NCI-H2196 (cell line): ENCODE results near the gene RELN.
"Not testable (repeated sequence)": the region's sequence is repeated elsewhere in the genome, so short reads cannot be mapped to it uniquely, and the experiment has no call there.

Experiments used
- DNase-seq: peaks from one replicate; lab custom pipeline; 2025; ENCODE audit not compliant: unreplicated experiment; lab: John Stamatoyannopoulos, UW

The RELN gene

GRCh38 chr7:103795107-103795506, 194.4 kb downstream of the RELN start:
- DNase-seq = no peak

GRCh38 chr7:103794424-103794823, 195.0 kb downstream of the RELN start:
- no peak for DNase-seq

GRCh38 chr7:103793614-103794013, 195.8 kb downstream of the RELN start:
- no peak for DNase-seq

GRCh38 chr7:103791894-103792293, 197.6 kb downstream of the RELN start:
- DNase-seq = no peak

GRCh38 chr7:103787041-103787440, 202.4 kb downstream of the RELN start:
- not testable (repeated sequence) for DNase-seq

GRCh38 chr7:103784646-103785286, 204.7 kb downstream of the RELN start:
- no peak for DNase-seq

GRCh38 chr7:103781409-103781808, 208.0 kb downstream of the RELN start:
- DNase-seq = no peak

- DNase-seq = not testable (repeated sequence)
Observed at GRCh38 chr7:103780561-103780960, 208.9 kb downstream of the RELN start.

GRCh38 chr7:103777440-103777839, 212.0 kb downstream of the RELN start:
- DNase-seq = no peak

GRCh38 chr7:103773726-103774125, 215.7 kb downstream of the RELN start:
- no peak for DNase-seq

- DNase-seq = no peak
Observed at GRCh38 chr7:103772171-103772773, 217.2 kb downstream of the RELN start.

GRCh38 chr7:103771294-103771693, 218.2 kb downstream of the RELN start:
- no peak for DNase-seq

GRCh38 chr7:103766660-103767059, 222.8 kb downstream of the RELN start:
- DNase-seq = no peak

GRCh38 chr7:103765901-103766300, 223.6 kb downstream of the RELN start:
- DNase-seq = no peak

GRCh38 chr7:103764901-103765300, 224.6 kb downstream of the RELN start:
- no peak for DNase-seq

- DNase-seq = no peak
Observed at GRCh38 chr7:103762877-103763276, 226.6 kb downstream of the RELN start.

- DNase-seq = no peak
Observed at GRCh38 chr7:103762065-103762760, 227.2 kb downstream of the RELN start.

- DNase-seq = no peak
Observed at GRCh38 chr7:103752995-103753394, 236.5 kb downstream of the RELN start.

- DNase-seq = no peak
Observed at GRCh38 chr7:103751311-103751880, 238.1 kb downstream of the RELN start.

- no peak for DNase-seq
Observed at GRCh38 chr7:103748680-103749079, 240.8 kb downstream of the RELN start.

GRCh38 chr7:103735377-103735776, 254.1 kb downstream of the RELN start:
- DNase-seq = no peak

- DNase-seq = no peak
Observed at GRCh38 chr7:103731169-103731568, 258.3 kb downstream of the RELN start.
